GM18861 (cell line): ENCODE results near the gene PTPRN.
A peak's percentile ranks its signal among the peaks of the same experiment; 100 is the strongest.

Experiments used
- ATAC-seq: cut with Tn5 transposase; IDR thresholded peaks from one replicate; pipeline ENCODE4 v1.9.1; 2021; ENCODE audit not compliant: unreplicated experiment

Gene PTPRN

GRCh38 chr2:219308142-219309101 lies 779 bp downstream of the PTPRN start:
- no peak for ATAC-seq

GRCh38 chr2:219306047-219306446 lies 3.2 kb downstream of the PTPRN start:
- no peak for ATAC-seq

- no peak for ATAC-seq
These were observed 5.0 kb downstream of the PTPRN start for GRCh38 chr2:219304223-219304622.

- ATAC-seq, result no peak
These were observed 6.7 kb downstream of the PTPRN start for GRCh38 chr2:219302412-219302968.

- no peak for ATAC-seq
These were observed 9.2 kb downstream of the PTPRN start for GRCh38 chr2:219300022-219300421.

GRCh38 chr2:219299372-219299760 lies 9.8 kb downstream of the PTPRN start:
- ATAC-seq, result no peak

GRCh38 chr2:219298759-219299371 lies 10.3 kb downstream of the PTPRN start:
- peak; percentile 45 for ATAC-seq

GRCh38 chr2:219297766-219298456 lies 11.3 kb downstream of the PTPRN start:
- no peak for ATAC-seq

GRCh38 chr2:219296631-219297391 lies 12.4 kb downstream of the PTPRN start:
- no peak for ATAC-seq

- ATAC-seq, result no peak
These were observed 13.1 kb downstream of the PTPRN start for GRCh38 chr2:219296142-219296541.

- peak; percentile 87 for ATAC-seq
These were observed 14.5 kb downstream of the PTPRN start for GRCh38 chr2:219294356-219295351.

GRCh38 chr2:219293736-219294231 lies 15.4 kb downstream of the PTPRN start:
- ATAC-seq, result no peak

GRCh38 chr2:219292616-219293015 lies 16.6 kb downstream of the PTPRN start:
- ATAC-seq, result no peak

- no peak for ATAC-seq
These were observed 17.2 kb downstream of the PTPRN start for GRCh38 chr2:219291910-219292490.

GRCh38 chr2:219291394-219291793 lies 17.8 kb downstream of the PTPRN start:
- no peak for ATAC-seq

GRCh38 chr2:219290381-219291171 lies 18.6 kb downstream of the PTPRN start:
- no peak for ATAC-seq

GRCh38 chr2:219289537-219290361 lies 19.5 kb downstream of the PTPRN start:
- ATAC-seq, result no peak
